Nephron (organoid): ENCODE data around the gene TRIM2.
"Not testable (repeated sequence)": the region's sequence is repeated elsewhere in the genome, so short reads cannot be mapped to it uniquely, and the experiment has no call there.

Experiments used
- H3K27ac Mint-ChIP-seq, 3 experiments: 2 replicates each; pipeline ENCODE4 v1.8.0; 2020; ENCODE audit warnings: mixed read lengths in 3 of 3, mild to moderate bottlenecking in 2 of 3, moderate library complexity in 1 of 3
- H3K27me3 Mint-ChIP-seq: 2 replicates; pipeline ENCODE4 v1.8.0; 2021; ENCODE audit warnings: low read depth, mild to moderate bottlenecking, moderate library complexity, mixed read lengths
- H3K36me3 Mint-ChIP-seq: 2 replicates; pipeline ENCODE4 v1.8.0; 2020; ENCODE audit warnings: low read depth, mixed read lengths
- H3K4me1 Mint-ChIP-seq: 2 replicates; pipeline ENCODE4 v1.8.0; 2020; ENCODE audit warnings: mixed read lengths
- H3K4me3 Mint-ChIP-seq, 3 experiments: 2 replicates each; pipeline ENCODE4 v1.8.0; 2020; ENCODE audit warnings: mild to moderate bottlenecking in 3 of 3, mixed read lengths in 3 of 3, moderate library complexity in 2 of 3
- H3K9me3 Mint-ChIP-seq: 2 replicates; pipeline ENCODE4 v1.8.0; 2020; ENCODE audit warnings: mixed read lengths
- CTCF ChIP-seq, 3 experiments: fragments of 200-600 bp; sonication (generic); IDR thresholded peaks; one replicate each; pipeline ENCODE4 v1.5.0; 2021; ENCODE audit warnings: antibody characterized with exemption in 3 of 3; ENCODE audit not compliant: unreplicated experiment in 3 of 3

The TRIM2 gene

GRCh38 chr4:153160821-153161220, 43.4 kb upstream of the TRIM2 start:
- peak overlapping the region in 2 of 3 experiments; percentile 14 to 31 for H3K27ac Mint-ChIP-seq
- peaks cover 10% of the 10 kb centered on the region for H3K9me3 Mint-ChIP-seq
- peaks cover 4% of the 10 kb centered on the region for H3K36me3 Mint-ChIP-seq
- no peak overlapping the region for H3K4me3 Mint-ChIP-seq
- no peak for TF ChIP-seq CTCF (IDR thresholded peaks at IDR 0.05; ENCODE audit: unreplicated experiment in 3 of 3)
- peaks cover 4% of the 10 kb centered on the region for H3K27me3 Mint-ChIP-seq
- H3K4me1 Mint-ChIP-seq: peaks cover 16% of the 10 kb centered on the region

- H3K9me3 Mint-ChIP-seq: peaks cover 11% of the 10 kb centered on the region
- no peak for TF ChIP-seq CTCF (IDR thresholded peaks at IDR 0.05; ENCODE audit: unreplicated experiment in 3 of 3)
- peaks cover under 1% of the 10 kb centered on the region for H3K27me3 Mint-ChIP-seq
- no peak overlapping the region for H3K4me3 Mint-ChIP-seq
- H3K4me1 Mint-ChIP-seq: peaks cover 10% of the 10 kb centered on the region
- H3K27ac Mint-ChIP-seq: peak overlapping the region in 2 of 3 experiments; percentile 31 to 43
- peaks cover 4% of the 10 kb centered on the region for H3K36me3 Mint-ChIP-seq
These were observed 42.8 kb upstream of the TRIM2 start for GRCh38 chr4:153161226-153161963.

GRCh38 chr4:153165236-153165635, 39.0 kb upstream of the TRIM2 start:
- H3K27ac Mint-ChIP-seq, H3K4me3 Mint-ChIP-seq, H3K27me3 Mint-ChIP-seq, H3K36me3 Mint-ChIP-seq: not testable (repeated sequence)
- Mint-ChIP-seq H3K9me3 (peaks cover 11% of the 10 kb centered on the region), H3K4me1 (peaks cover 23% of the 10 kb centered on the region)

GRCh38 chr4:153166716-153167501, 37.3 kb upstream of the TRIM2 start:
- peaks cover 4% of the 10 kb centered on the region for H3K36me3 Mint-ChIP-seq
- H3K4me1 Mint-ChIP-seq: peaks cover 16% of the 10 kb centered on the region
- no peak overlapping the region for H3K4me3 Mint-ChIP-seq
- H3K9me3 Mint-ChIP-seq: peaks cover 11% of the 10 kb centered on the region
- H3K27me3 Mint-ChIP-seq: peaks cover 4% of the 10 kb centered on the region
- TF ChIP-seq CTCF (IDR thresholded peaks at IDR 0.05; ENCODE audit: unreplicated experiment in 3 of 3): no peak
- peak overlapping the region in 2 of 3 experiments; percentile 31 to 69 for H3K27ac Mint-ChIP-seq

GRCh38 chr4:153169776-153170175, 34.5 kb upstream of the TRIM2 start:
- H3K36me3 Mint-ChIP-seq: peaks cover 4% of the 10 kb centered on the region
- no peak overlapping the region for H3K4me3 Mint-ChIP-seq
- peaks cover 8% of the 10 kb centered on the region for H3K27me3 Mint-ChIP-seq
- TF ChIP-seq CTCF (IDR thresholded peaks at IDR 0.05; ENCODE audit: unreplicated experiment in 3 of 3): no peak
- peaks cover 8% of the 10 kb centered on the region for H3K9me3 Mint-ChIP-seq
- H3K4me1 Mint-ChIP-seq: peaks cover 15% of the 10 kb centered on the region
- H3K27ac Mint-ChIP-seq: no peak overlapping the region

- H3K36me3 Mint-ChIP-seq: peaks cover 4% of the 10 kb centered on the region
- TF ChIP-seq CTCF (IDR thresholded peaks at IDR 0.05; ENCODE audit: unreplicated experiment in 3 of 3): no peak
- peaks cover 5% of the 10 kb centered on the region for H3K9me3 Mint-ChIP-seq
- H3K27ac Mint-ChIP-seq: no peak overlapping the region
- H3K4me1 Mint-ChIP-seq: peaks cover 15% of the 10 kb centered on the region
- H3K4me3 Mint-ChIP-seq: no peak overlapping the region
- H3K27me3 Mint-ChIP-seq: peaks cover 8% of the 10 kb centered on the region
These were observed 33.8 kb upstream of the TRIM2 start for GRCh38 chr4:153170407-153170806.
